Retinal pigment epithelial cell (primary cell): ENCODE measurements around the gene RBMS1.

Experiments used
- DNase-seq: peaks from one replicate; pipeline ENCODE4 v3.0.0-alpha.2; 2010; ENCODE audit warnings: low read depth
- H3K4me3 ChIP-seq: 2 replicates; pipeline ENCODE4 v1.5.1; 2011; ENCODE audit warnings: mild to moderate bottlenecking, low read length, control low read depth, moderate library complexity
- TF ChIP-seq, protein P1 (sequence below): conservative IDR thresholded peaks from 2 replicates; pipeline ENCODE4 v1.5.1; 2011; ENCODE audit warnings: low read depth, low read length, control low read depth, inconsistent platforms

Gene RBMS1

DNA sequence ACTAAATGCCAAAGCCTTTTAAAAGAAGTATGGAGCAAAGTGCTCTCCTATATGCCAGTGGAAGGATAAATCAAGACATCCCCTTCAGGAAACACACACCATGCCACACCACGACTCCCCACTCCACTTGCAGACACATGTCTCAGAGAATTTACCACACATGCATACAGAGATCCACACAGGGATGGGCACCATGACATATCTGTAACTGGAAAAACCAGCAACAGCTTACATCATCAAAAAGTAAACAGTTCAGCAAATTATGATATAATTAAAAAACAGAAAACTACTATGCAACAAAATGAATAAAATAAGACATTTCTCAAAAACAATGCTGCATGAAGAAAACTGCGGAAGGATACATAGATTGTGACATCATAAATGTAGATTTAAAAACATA, 29.6 kb downstream of the RBMS1 start:
- no peak for DNase-seq
- TF ChIP-seq, protein P1, sequence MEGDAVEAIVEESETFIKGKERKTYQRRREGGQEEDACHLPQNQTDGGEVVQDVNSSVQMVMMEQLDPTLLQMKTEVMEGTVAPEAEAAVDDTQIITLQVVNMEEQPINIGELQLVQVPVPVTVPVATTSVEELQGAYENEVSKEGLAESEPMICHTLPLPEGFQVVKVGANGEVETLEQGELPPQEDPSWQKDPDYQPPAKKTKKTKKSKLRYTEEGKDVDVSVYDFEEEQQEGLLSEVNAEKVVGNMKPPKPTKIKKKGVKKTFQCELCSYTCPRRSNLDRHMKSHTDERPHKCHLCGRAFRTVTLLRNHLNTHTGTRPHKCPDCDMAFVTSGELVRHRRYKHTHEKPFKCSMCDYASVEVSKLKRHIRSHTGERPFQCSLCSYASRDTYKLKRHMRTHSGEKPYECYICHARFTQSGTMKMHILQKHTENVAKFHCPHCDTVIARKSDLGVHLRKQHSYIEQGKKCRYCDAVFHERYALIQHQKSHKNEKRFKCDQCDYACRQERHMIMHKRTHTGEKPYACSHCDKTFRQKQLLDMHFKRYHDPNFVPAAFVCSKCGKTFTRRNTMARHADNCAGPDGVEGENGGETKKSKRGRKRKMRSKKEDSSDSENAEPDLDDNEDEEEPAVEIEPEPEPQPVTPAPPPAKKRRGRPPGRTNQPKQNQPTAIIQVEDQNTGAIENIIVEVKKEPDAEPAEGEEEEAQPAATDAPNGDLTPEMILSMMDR, result no peak
- no peak overlapping the region for H3K4me3 ChIP-seq

DNA sequence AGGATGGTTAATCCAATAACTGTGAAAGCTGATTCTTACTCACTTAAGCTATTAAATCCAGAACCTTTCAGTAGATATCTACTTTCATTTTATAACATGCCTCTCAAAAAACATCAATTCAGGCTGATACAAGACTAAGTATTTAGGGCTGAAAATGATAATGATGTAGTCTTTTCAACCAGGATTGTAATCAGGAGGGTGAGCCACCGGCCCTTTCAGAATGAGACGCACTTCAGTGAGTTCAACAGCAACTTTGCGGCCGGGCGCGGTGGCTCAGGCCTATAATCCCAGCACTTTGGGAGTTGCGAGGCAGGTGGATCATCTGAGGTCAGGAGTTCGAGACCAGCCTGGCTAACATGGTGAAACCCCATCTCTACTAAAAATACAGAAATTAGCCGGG, 30.4 kb downstream of the RBMS1 start:
- TF ChIP-seq, protein P1, result no peak
- no peak for DNase-seq
- no peak overlapping the region for H3K4me3 ChIP-seq

GRCh38 chr2:160460333-160460731, 33.3 kb downstream of the RBMS1 start:
- DNase-seq, result no peak
- TF ChIP-seq, protein P1, result no peak
- H3K4me3 ChIP-seq, result no peak overlapping the region

DNA sequence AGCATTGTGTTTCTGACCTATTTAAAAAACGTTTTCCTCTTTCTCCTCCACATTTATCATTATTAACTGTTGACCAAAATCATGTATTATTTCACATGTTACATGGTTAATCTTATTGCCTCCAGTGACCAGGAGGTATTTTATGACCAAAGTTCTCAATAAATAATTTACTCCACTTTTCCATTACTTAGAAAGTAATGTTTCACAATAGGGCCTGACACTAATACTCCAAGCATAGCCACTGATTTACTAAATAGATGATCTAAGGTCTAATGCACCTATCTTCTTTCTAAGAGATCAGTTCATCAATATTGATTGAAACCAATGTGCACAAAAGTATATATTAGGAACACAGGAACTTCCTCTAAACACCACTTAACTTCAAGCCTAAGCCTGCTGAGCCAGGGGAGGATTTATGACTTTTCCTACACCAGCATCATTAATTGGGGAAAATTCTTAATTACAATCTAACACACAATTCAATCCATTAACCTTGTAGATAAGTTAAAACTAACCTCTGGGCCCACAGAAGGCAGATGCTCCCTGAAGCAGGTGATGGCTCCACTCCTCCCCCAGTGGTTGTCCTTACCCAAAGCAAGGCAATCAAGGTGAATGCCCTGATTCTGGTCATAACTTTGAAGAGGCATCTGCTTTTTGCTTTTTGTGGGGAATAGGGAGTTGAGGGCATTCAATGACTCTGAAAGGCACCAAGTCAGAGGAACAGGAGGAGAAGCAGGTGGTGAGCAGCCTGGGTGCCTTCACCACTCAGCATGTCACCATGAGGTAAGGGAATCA, 33.9 kb downstream of the RBMS1 start:
- no peak for DNase-seq
- TF ChIP-seq, protein P1, result no peak

GRCh38 chr2:160458718-160459453, 34.7 kb downstream of the RBMS1 start:
- TF ChIP-seq, protein P1, result no peak
- no peak overlapping the region for H3K4me3 ChIP-seq
- DNase-seq, result no peak

More for the DNA sequence above, 33.9 kb downstream of the RBMS1 start:
- no peak overlapping the region for H3K4me3 ChIP-seq

- TF ChIP-seq, protein P1, result no peak
- DNase-seq, result no peak
- H3K4me3 ChIP-seq, result no peak overlapping the region
Observed at GRCh38 chr2:160457588-160457987, 36.0 kb downstream of the RBMS1 start.
